LNCaP clone FGC (cell line): Measurements from ENCODE around the gene CLEC4G.
"Not testable (repeated sequence)": the region's sequence is repeated elsewhere in the genome, so short reads cannot be mapped to it uniquely, and the experiment has no call there.

Source experiments
- DNase-seq: peaks from one replicate; pipeline ENCODE4 v3.0.0-alpha.2; 2011; ENCODE audit warnings: low read depth
- H3K4me3 ChIP-seq: 2 replicates; pipeline ENCODE4 v1.5.1; 2011; ENCODE audit warnings: mild to moderate bottlenecking, low read depth, low read length, control low read depth
- CTCF ChIP-seq: IDR thresholded peaks from 2 replicates; pipeline ENCODE4 v1.5.1; 2012; ENCODE audit warnings: mild to moderate bottlenecking; ENCODE audit not compliant: control insufficient read depth, insufficient read depth; ENCODE audit errors: extremely low read depth

Gene CLEC4G

GRCh38 chr19:7772752-7773291 lies 40.9 kb upstream of the CLEC4G start:
- no peak for TF ChIP-seq CTCF
- no peak overlapping the region for H3K4me3 ChIP-seq
- DNase-seq = no peak

GRCh38 chr19:7771072-7771471 lies 39.2 kb upstream of the CLEC4G start:
- no peak overlapping the region for H3K4me3 ChIP-seq
- no peak for TF ChIP-seq CTCF
- DNase-seq = no peak

- H3K4me3 ChIP-seq = no peak overlapping the region
- TF ChIP-seq CTCF = no peak
- DNase-seq = no peak
These were observed 37.3 kb upstream of the CLEC4G start for GRCh38 chr19:7769171-7769570.

- no peak for TF ChIP-seq CTCF
- H3K4me3 ChIP-seq = no peak overlapping the region
- no peak for DNase-seq
These were observed 35.6 kb upstream of the CLEC4G start for GRCh38 chr19:7767487-7767886.

DNA sequence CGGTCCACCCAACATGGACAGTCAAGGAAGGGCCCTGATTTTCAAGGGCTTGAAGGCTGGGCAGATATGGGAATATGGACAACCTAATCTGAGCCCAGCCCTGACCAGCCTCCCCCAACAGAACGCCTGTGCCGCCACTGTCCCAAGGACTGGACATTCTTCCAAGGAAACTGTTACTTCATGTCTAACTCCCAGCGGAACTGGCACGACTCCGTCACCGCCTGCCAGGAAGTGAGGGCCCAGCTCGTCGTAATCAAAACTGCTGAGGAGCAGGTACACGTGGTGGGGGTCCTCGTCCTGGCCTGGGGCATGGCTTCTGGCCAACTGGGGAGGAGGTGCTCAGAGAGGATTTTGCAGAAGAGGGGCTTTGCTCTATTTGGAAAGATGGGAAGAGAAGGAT lies 34.6 kb upstream of the CLEC4G start:
- no peak overlapping the region for H3K4me3 ChIP-seq
- no peak for DNase-seq
- TF ChIP-seq CTCF = no peak

GRCh38 chr19:7765043-7765442 lies 33.1 kb upstream of the CLEC4G start:
- not testable (repeated sequence) for DNase-seq, H3K4me3 ChIP-seq

GRCh38 chr19:7764157-7764556 lies 32.2 kb upstream of the CLEC4G start:
- not testable (repeated sequence) for H3K4me3 ChIP-seq, DNase-seq

DNA sequence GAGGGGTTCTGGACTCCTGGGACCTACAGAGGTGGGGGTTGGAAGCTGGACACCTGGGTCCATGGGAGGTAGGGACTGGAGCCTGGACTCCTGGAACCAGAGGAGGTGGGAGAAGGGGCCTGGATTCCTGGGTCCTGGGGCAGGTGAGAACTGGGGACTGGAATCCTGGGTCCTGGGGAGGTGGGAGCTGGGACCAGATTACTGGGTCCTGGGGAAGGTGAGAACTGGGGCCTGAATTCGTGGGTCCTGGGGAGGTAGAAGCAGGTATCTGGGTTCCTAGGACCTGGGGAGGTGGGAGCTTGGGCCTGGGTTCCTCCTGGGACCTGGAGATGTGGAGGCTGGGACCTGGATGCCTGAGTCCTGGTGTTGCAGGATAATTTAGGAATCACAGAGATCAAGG lies 31.8 kb upstream of the CLEC4G start:
- no peak overlapping the region for H3K4me3 ChIP-seq
- DNase-seq = no peak
- no peak for TF ChIP-seq CTCF
